GM19397 (cell line): Measurements from ENCODE around the gene CCL5.

ENCODE experiments used
- ATAC-seq: cut with Tn5 transposase; IDR thresholded peaks from one replicate; pipeline ENCODE4 v1.9.1; 2021; ENCODE audit warnings: mild to moderate bottlenecking, moderate library complexity; ENCODE audit not compliant: unreplicated experiment

The CCL5 gene

GRCh38 chr17:35868737-35869136 lies 11.4 kb downstream of the CCL5 start, which contains the start of gene HEATR9:
Gene HEATR9, minus strand, starts transcription at chr17:35868891. Its CDS starts 149 bp downstream, at chr17:35868742.
- no peak for ATAC-seq

GRCh38 chr17:35867574-35867973 lies 12.6 kb downstream of the CCL5 start:
- no peak for ATAC-seq

GRCh38 chr17:35866341-35866950 lies 13.7 kb downstream of the CCL5 start:
- no peak for ATAC-seq

GRCh38 chr17:35865412-35866340 lies 14.5 kb downstream of the CCL5 start:
- ATAC-seq, result no peak

- no peak for ATAC-seq
Measured at GRCh38 chr17:35864853-35865252, 15.3 kb downstream of the CCL5 start.

GRCh38 chr17:35856603-35857002 lies 23.6 kb downstream of the CCL5 start:
- no peak for ATAC-seq

- no peak for ATAC-seq
Measured at GRCh38 chr17:35855965-35856364, 24.2 kb downstream of the CCL5 start.

- no peak for ATAC-seq
Measured at GRCh38 chr17:35849469-35850348, 30.5 kb downstream of the CCL5 start.

GRCh38 chr17:35847633-35848373 lies 32.4 kb downstream of the CCL5 start:
- ATAC-seq, result no peak

- ATAC-seq, result no peak
Measured at GRCh38 chr17:35847006-35847405, 33.2 kb downstream of the CCL5 start.

GRCh38 chr17:35846055-35846809 lies 33.9 kb downstream of the CCL5 start:
- no peak for ATAC-seq

GRCh38 chr17:35844547-35844946 lies 35.6 kb downstream of the CCL5 start:
- ATAC-seq, result no peak

- ATAC-seq, result no peak
Measured at GRCh38 chr17:35843698-35844097, 36.5 kb downstream of the CCL5 start.

- no peak for ATAC-seq
Measured at GRCh38 chr17:35842239-35842638, 37.9 kb downstream of the CCL5 start.

GRCh38 chr17:35841505-35841904 lies 38.7 kb downstream of the CCL5 start:
- ATAC-seq, result no peak

GRCh38 chr17:35841101-35841500 lies 39.1 kb downstream of the CCL5 start:
- no peak for ATAC-seq

- ATAC-seq, result no peak
Measured at GRCh38 chr17:35825206-35825605, 55.0 kb downstream of the CCL5 start.
